Pancreas (tissue), 10 donors: ENCODE results near the gene DGKZ. TPM values are rescaled to one million over a fixed set of nuclear protein-coding genes. Genes with fewer than 3 reads are reported as not detected.

Source experiments
- ATAC-seq, 4 donors: fragments of 200-7000 bp; cut with Tn5 transposase; one replicate each; pipeline versions ENCODE4 v1.8.0 to v1.9.1; 2020; ENCODE audit warnings: mild to moderate bottlenecking in 4 of 4, moderate library complexity in 4 of 4
- DNase-seq, 6 donors: peaks; one replicate each; pipeline ENCODE4 v3.0.0-alpha.2; 2020
- FAIRE-seq: peaks from 2 replicates; lab custom pipeline; 2012; peaks lifted over from hg19 to GRCh38; lab: Jason Lieb, UNC
- H3K27ac ChIP-seq, 4 donors: fragments of 200-600 bp; sonication (generic); 1 replicate in 3 of 4; 2 replicates in 1 of 4; pipeline versions ENCODE4 v1.5.0 to v1.8.0; 2020
- H3K27me3 ChIP-seq, 4 donors: fragments of 200-600 bp; one replicate each; pipeline ENCODE4 v1.8.0; 2021
- H3K36me3 ChIP-seq, 3 donors: fragments of 200-600 bp; sonication (generic) in 1 of 3; one replicate each; pipeline versions ENCODE4 v1.5.0 to v1.8.0; 2020 to 2021
- H3K4me1 ChIP-seq, 3 donors: fragments of 200-600 bp; one replicate each; pipeline ENCODE4 v1.8.0; 2021
- H3K4me3 ChIP-seq, 4 donors: fragments of 200-600 bp; sonication (generic) in 2 of 4; one replicate each; pipeline versions ENCODE4 v1.5.0 to v1.8.0; 2020 to 2021
- H3K9me3 ChIP-seq, 4 donors: fragments of 200-600 bp; one replicate each; pipeline ENCODE4 v1.8.0; 2021
- WGBS, 2 donors: extraction: QIAGEN DNeasy Blood & Tissue Kit; methylation state at CpG; one replicate each; pipeline ENCODE4 v1.1.7; 2013; 5-methylcytosine and 5-hydroxymethylcytosine counted together
- intact Hi-C, 3 donors: fragments of 100-400 bp; cut with DNase I; formaldehyde crosslinking; loops; one replicate each; pipeline versions ENCODE4 v1.11.1 to v1.14.2; 2022
- polyA plus RNA-seq, 2 donors: library from polyadenylated mRNA; stranded (reverse); fragments of 200-250 nt; gene quantifications; one replicate each; pipeline ENCODE4 v1.2.3, GENCODE V29; 2013
- total RNA-seq, 6 donors: library from RNA; stranded (reverse); fragmentation: NEBNext Ultra II Directional in 4 of 6; extraction: Animal tissue kit (Norgen Biotek cat#: 25700) in 4 of 6; gene quantifications; one replicate each; pipeline versions ENCODE4 v1.2.1 to v1.2.4, GENCODE V29; 2021 to 2023
- TF ChIP-seq, protein P1 (sequence below), 4 donors: fragments of 200-600 bp; sonication (generic) in 3 of 4; IDR thresholded peaks; one replicate each; pipeline versions ENCODE4 v1.5.0 to v1.8.0; 2021; ENCODE audit warnings: antibody characterized with exemption in 4 of 4
- donor health status: healthy with polysubstance abuse.
- donor health status: DM: no; HTN: no; CAD: no; lungs with moderate emphysema.
- donor health status: DM: no; HTN: no; CAD: no.
- donor health status: control.
- donor health status: control.
- donor health status: Bipolar disorder and iron deficiency.
- donor health status: DM: yes; HTN: yes; CAD: no.
- donor health status: DM: no; HTN: no; CAD: no.
- donor health status: DM: no; HTN: no; CAD: no.
- donor health status: DM: yes; HTN: yes; CAD: no.

Gene DGKZ
- total and polyA plus RNA-seq, 8 donors: 34.1 to 88.8 (median 40.3) TPM

- ATAC-seq: no peak
- 84 to 91% methylated on average over 13 of the region's 13 CpGs for WGBS, 2 donors
- H3K36me3 ChIP-seq: no peaks in the 10 kb centered on the region
- intact Hi-C loops: no loop called here
- TF ChIP-seq, protein P1, sequence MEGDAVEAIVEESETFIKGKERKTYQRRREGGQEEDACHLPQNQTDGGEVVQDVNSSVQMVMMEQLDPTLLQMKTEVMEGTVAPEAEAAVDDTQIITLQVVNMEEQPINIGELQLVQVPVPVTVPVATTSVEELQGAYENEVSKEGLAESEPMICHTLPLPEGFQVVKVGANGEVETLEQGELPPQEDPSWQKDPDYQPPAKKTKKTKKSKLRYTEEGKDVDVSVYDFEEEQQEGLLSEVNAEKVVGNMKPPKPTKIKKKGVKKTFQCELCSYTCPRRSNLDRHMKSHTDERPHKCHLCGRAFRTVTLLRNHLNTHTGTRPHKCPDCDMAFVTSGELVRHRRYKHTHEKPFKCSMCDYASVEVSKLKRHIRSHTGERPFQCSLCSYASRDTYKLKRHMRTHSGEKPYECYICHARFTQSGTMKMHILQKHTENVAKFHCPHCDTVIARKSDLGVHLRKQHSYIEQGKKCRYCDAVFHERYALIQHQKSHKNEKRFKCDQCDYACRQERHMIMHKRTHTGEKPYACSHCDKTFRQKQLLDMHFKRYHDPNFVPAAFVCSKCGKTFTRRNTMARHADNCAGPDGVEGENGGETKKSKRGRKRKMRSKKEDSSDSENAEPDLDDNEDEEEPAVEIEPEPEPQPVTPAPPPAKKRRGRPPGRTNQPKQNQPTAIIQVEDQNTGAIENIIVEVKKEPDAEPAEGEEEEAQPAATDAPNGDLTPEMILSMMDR (IDR thresholded peaks at IDR 0.05): no peak
- no peak for DNase-seq
- H3K4me1 ChIP-seq: peaks cover 0 to 9% (median 0%) of the 10 kb centered on the region in 3 donors
- H3K27me3 ChIP-seq: no peaks in the 10 kb centered on the region
- FAIRE-seq: no peak
- no peaks in the 10 kb centered on the region for H3K9me3 ChIP-seq
- no peak overlapping the region for H3K4me3 ChIP-seq
- no peak overlapping the region for H3K27ac ChIP-seq
Measured at GRCh38 chr11:46337626-46338345, 9.5 kb upstream of the DGKZ start.

GRCh38 chr11:46338636-46338987 is 8.7 kb upstream of the DGKZ start:
- 29 to 33% methylated on average over 9 of the region's 9 CpGs for WGBS, 2 donors

GRCh38 chr11:46338988-46339666 is 8.1 kb upstream of the DGKZ start:
- 28% methylated on average over 16 of the region's 16 CpGs for WGBS, 2 donors
- Histone ChIP-seq H3K4me3 (peak overlapping the region in 2 of 4 donors; percentile 1 to 15), H3K27me3 (no peaks in the 10 kb centered on the region), H3K4me1 (peaks cover 0 to 7% (median 4%) of the 10 kb centered on the region in 3 donors), H3K36me3 (no peaks in the 10 kb centered on the region), H3K9me3 (no peaks in the 10 kb centered on the region), H3K27ac (no peak overlapping the region)
- intact Hi-C loops: no loop called here
- FAIRE-seq (no peak), DNase-seq (peak in 1 of 6 donors; percentile 11), ATAC-seq (peak; percentile 42 to 78 (median 52))
- TF ChIP-seq, protein P1 (IDR thresholded peaks at IDR 0.05): no peak

More at GRCh38 chr11:46338636-46338987, 8.7 kb upstream of the DGKZ start:
- ATAC-seq: peak in 2 of 4 donors; percentile 5 to 6
- FAIRE-seq: no peak
- H3K4me1 ChIP-seq: peaks cover 0 to 7% (median 4%) of the 10 kb centered on the region in 3 donors
- TF ChIP-seq, protein P1 (IDR thresholded peaks at IDR 0.05): no peak
- no peak for DNase-seq
- H3K9me3 ChIP-seq: no peaks in the 10 kb centered on the region
- peak overlapping the region in 2 of 4 donors; percentile 1 to 15 for H3K4me3 ChIP-seq
- intact Hi-C loops: no loop called here
- H3K36me3 ChIP-seq: no peaks in the 10 kb centered on the region
- H3K27ac ChIP-seq: no peak overlapping the region
- H3K27me3 ChIP-seq: no peaks in the 10 kb centered on the region

DNA sequence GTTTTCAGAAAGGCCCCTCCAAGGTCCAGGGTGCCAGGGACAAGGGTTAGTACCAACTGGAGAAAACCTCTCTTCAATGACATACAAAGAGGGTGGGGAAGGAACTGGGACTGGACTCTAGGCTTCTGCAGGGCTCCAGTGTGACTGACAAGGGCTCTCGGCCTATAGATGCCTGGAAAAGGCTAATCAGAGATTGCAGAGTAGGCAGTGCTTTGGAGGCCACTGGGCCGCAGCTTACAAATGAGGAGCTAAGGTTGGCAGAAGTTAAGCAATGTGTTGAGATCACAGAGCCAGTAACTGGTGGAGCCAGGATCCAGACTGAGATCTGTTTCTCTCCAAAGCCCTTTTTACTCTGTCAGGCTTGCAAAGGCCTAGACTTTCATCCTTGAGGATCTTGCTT is 7.4 kb upstream of the DGKZ start:
- Histone ChIP-seq H3K9me3 (no peaks in the 10 kb centered on the region), H3K4me3 (no peak overlapping the region), H3K4me1 (peaks cover 0 to 7% (median 4%) of the 10 kb centered on the region in 3 donors), H3K27ac (no peak overlapping the region), H3K36me3 (no peaks in the 10 kb centered on the region), H3K27me3 (no peaks in the 10 kb centered on the region)
- ATAC-seq (peak in 2 of 4 donors; percentile 34 to 48), DNase-seq (no peak), FAIRE-seq (no peak)
- intact Hi-C loops: no loop called here
- WGBS, 2 donors: 89 to 93% methylated on average over 2 of the region's 2 CpGs
- TF ChIP-seq, protein P1 (IDR thresholded peaks at IDR 0.05): no peak
